ENCODE measurements around the gene KCNK15. TPM values are rescaled to one million over a fixed set of nuclear protein-coding genes. Genes with fewer than 3 reads are reported as not detected.

Gene KCNK15
- total RNA-seq, 6 experiments from 2014 or later = 0.07 to 0.43 (median 0.19) TPM; not detected in 2

- no peak for ATAC-seq
- WGBS (ENCODE audit: insufficient coverage, low coverage, low lambda C conversion rate, missing lambda C conversion rate) = 40% methylated on average over 3 of the region's 7 CpGs
- H3K9me3 ChIP-seq = no peaks in the 10 kb centered on the region
- no peak overlapping the region for H3K4me3 ChIP-seq
- no peaks in the 10 kb centered on the region for H3K4me1 ChIP-seq
- intact Hi-C loops (cut with DNase I) = no loop called here
- no peaks in the 10 kb centered on the region for H3K36me3 ChIP-seq
- H3K27me3 ChIP-seq = no peaks in the 10 kb centered on the region
- no peak for TF ChIP-seq CTCF (IDR thresholded peaks at IDR 0.05)
- TF ChIP-seq POLR2A (IDR thresholded peaks at IDR 0.05) = no peak
- H3K27ac ChIP-seq = no peak overlapping the region
- DNase-seq = no peak
These were observed 47.1 kb downstream of the KCNK15 start for GRCh38 chr20:44792796-44793195.

- ATAC-seq = no peak
- TF ChIP-seq POLR2A (IDR thresholded peaks at IDR 0.05) = no peak
- TF ChIP-seq CTCF (IDR thresholded peaks at IDR 0.05) = no peak
- H3K27me3 ChIP-seq = no peaks in the 10 kb centered on the region
- no peaks in the 10 kb centered on the region for H3K4me1 ChIP-seq
- 47% methylated on average over 4 of the region's 4 CpGs for WGBS (ENCODE audit: insufficient coverage, low coverage, low lambda C conversion rate, missing lambda C conversion rate)
- intact Hi-C loops (cut with DNase I) = no loop called here
- H3K36me3 ChIP-seq = no peaks in the 10 kb centered on the region
- no peak overlapping the region for H3K27ac ChIP-seq
- H3K4me3 ChIP-seq = no peak overlapping the region
- DNase-seq = no peak
- H3K9me3 ChIP-seq = no peaks in the 10 kb centered on the region
These were observed 50.2 kb downstream of the KCNK15 start for GRCh38 chr20:44795836-44796235.

- no peaks in the 10 kb centered on the region for H3K4me1 ChIP-seq
- intact Hi-C loops (cut with DNase I) = no loop called here
- no peak overlapping the region for H3K27ac ChIP-seq
- ATAC-seq = no peak
- no peaks in the 10 kb centered on the region for H3K9me3 ChIP-seq
- no peaks in the 10 kb centered on the region for H3K36me3 ChIP-seq
- DNase-seq = no peak
- no peak overlapping the region for H3K4me3 ChIP-seq
- TF ChIP-seq POLR2A (IDR thresholded peaks at IDR 0.05) (no peak), CTCF (IDR thresholded peaks at IDR 0.05) (no peak)
- no peaks in the 10 kb centered on the region for H3K27me3 ChIP-seq
These were observed 50.6 kb downstream of the KCNK15 start for GRCh38 chr20:44796311-44796710.

- Histone ChIP-seq H3K4me3 (no peak overlapping the region), H3K4me1 (no peaks in the 10 kb centered on the region), H3K27me3 (no peaks in the 10 kb centered on the region), H3K27ac (no peak overlapping the region), H3K36me3 (no peaks in the 10 kb centered on the region), H3K9me3 (no peaks in the 10 kb centered on the region)
- no peak for ATAC-seq
- DNase-seq = no peak
- intact Hi-C loops (cut with DNase I) = no loop called here
- WGBS (ENCODE audit: insufficient coverage, low coverage, low lambda C conversion rate, missing lambda C conversion rate) = 90% methylated on average over 3 of the region's 3 CpGs
- TF ChIP-seq POLR2A (IDR thresholded peaks at IDR 0.05) = no peak
- TF ChIP-seq CTCF (IDR thresholded peaks at IDR 0.05) = no peak
These were observed 51.2 kb downstream of the KCNK15 start for GRCh38 chr20:44796758-44797457.

GRCh38 chr20:44799691-44800090 lies 54.0 kb downstream of the KCNK15 start:
- Histone ChIP-seq H3K4me1 (no peaks in the 10 kb centered on the region), H3K9me3 (no peaks in the 10 kb centered on the region), H3K4me3 (no peak overlapping the region), H3K27ac (no peak overlapping the region), H3K27me3 (no peaks in the 10 kb centered on the region), H3K36me3 (no peaks in the 10 kb centered on the region)
- ATAC-seq = no peak
- intact Hi-C loops (cut with DNase I) = no loop called here
- WGBS (ENCODE audit: insufficient coverage, low coverage, low lambda C conversion rate, missing lambda C conversion rate) = 58% methylated on average over 4 of the region's 5 CpGs
- no peak for DNase-seq
- no peak for TF ChIP-seq POLR2A (IDR thresholded peaks at IDR 0.05)
- TF ChIP-seq CTCF (IDR thresholded peaks at IDR 0.05) = no peak
